SU-DHL-6 (cell line): ENCODE data around the gene KHDRBS1.

Experiments used
- H2AFZ ChIP-seq: fragments of 200-600 bp; sonication (generic); 2 replicates; pipeline ENCODE4 v1.6.1; 2014; ENCODE audit warnings: low read depth, mild to moderate bottlenecking, moderate library complexity, mixed read lengths, antibody characterized with exemption, low read length; ENCODE audit not compliant: severe bottlenecking
- H3F3A ChIP-seq: fragments of 200-600 bp; shearing (Covaris generic); 2 replicates; pipeline ENCODE4 v1.6.0; 2016; ENCODE audit warnings: antibody characterized with exemption, mild to moderate bottlenecking; ENCODE audit not compliant: insufficient read depth
- H3K27ac ChIP-seq: fragments of 200-600 bp; sonication (generic); 2 replicates; pipeline ENCODE4 v1.5.1; 2016; ENCODE audit warnings: low read depth, mild to moderate bottlenecking, low read length, moderate library complexity, mixed read lengths
- H3K27me3 ChIP-seq: fragments of 200-600 bp; sonication (generic), shearing (Covaris generic); 2 replicates; pipeline ENCODE4 v1.6.0; 2014; ENCODE audit warnings: mild to moderate bottlenecking, low read length
- H3K36me3 ChIP-seq: fragments of 200-600 bp; sonication (generic); 2 replicates; pipeline ENCODE4 v1.6.1; 2014; ENCODE audit warnings: mild to moderate bottlenecking, low read length, mixed read lengths
- H3K4me2 ChIP-seq: fragments of 300-600, 200-600 bp; shearing (Covaris generic), sonication (generic); 2 replicates; pipeline ENCODE4 v1.6.0; 2014; ENCODE audit warnings: low read length, low read depth, mild to moderate bottlenecking; ENCODE audit not compliant: poor library complexity, severe bottlenecking
- H3K4me3 ChIP-seq: fragments of 200-600 bp; sonication (generic); 2 replicates; pipeline ENCODE4 v1.5.1; 2014; ENCODE audit warnings: antibody characterized with exemption, low read length, mild to moderate bottlenecking, mixed read lengths; ENCODE audit not compliant: insufficient read depth, poor library complexity, severe bottlenecking
- H3K79me2 ChIP-seq: fragments of 200-600 bp; sonication (generic); 2 replicates; pipeline ENCODE4 v1.6.1; 2014; ENCODE audit warnings: mild to moderate bottlenecking, low read length, moderate library complexity; ENCODE audit not compliant: insufficient read depth
- H3K9ac ChIP-seq: fragments of 200-600 bp; sonication (generic); 2 replicates; pipeline ENCODE4 v1.7.0; 2014; ENCODE audit warnings: mild to moderate bottlenecking, low read length
- H3K9me2 ChIP-seq: fragments of 200-600 bp; sonication (generic); replicated peaks from 2 replicates; pipeline ENCODE4 v1.6.1; 2014; ENCODE audit warnings: low read length; ENCODE audit not compliant: insufficient read depth
- H3K9me3 ChIP-seq: fragments of 200-600 bp; sonication (generic); 2 replicates; pipeline ENCODE4 v1.6.1; 2014; ENCODE audit warnings: low read length, mixed read lengths; ENCODE audit not compliant: insufficient read depth
- H4K20me1 ChIP-seq: fragments of 200-600 bp; sonication (generic); 2 replicates; pipeline ENCODE4 v1.6.1; 2014; ENCODE audit warnings: low read depth, mild to moderate bottlenecking, antibody characterized with exemption, low read length, moderate library complexity, mixed read lengths
- CTCF ChIP-seq: fragments of 200-600 bp; sonication (generic); IDR thresholded peaks from one replicate; pipeline ENCODE4 v1.5.1; 2017; ENCODE audit warnings: antibody characterized with exemption, mild to moderate bottlenecking, low read length, moderate library complexity; ENCODE audit not compliant: insufficient read depth, poor library complexity, severe bottlenecking
- EZH2phosphoT487 ChIP-seq: fragments of 200-600 bp; sonication (generic), shearing (Covaris generic); conservative IDR thresholded peaks from 2 replicates; pipeline ENCODE4 v1.6.1; 2018; ENCODE audit warnings: mild to moderate bottlenecking, antibody characterized with exemption, low read length, moderate library complexity, mixed read lengths

Gene KHDRBS1

DNA sequence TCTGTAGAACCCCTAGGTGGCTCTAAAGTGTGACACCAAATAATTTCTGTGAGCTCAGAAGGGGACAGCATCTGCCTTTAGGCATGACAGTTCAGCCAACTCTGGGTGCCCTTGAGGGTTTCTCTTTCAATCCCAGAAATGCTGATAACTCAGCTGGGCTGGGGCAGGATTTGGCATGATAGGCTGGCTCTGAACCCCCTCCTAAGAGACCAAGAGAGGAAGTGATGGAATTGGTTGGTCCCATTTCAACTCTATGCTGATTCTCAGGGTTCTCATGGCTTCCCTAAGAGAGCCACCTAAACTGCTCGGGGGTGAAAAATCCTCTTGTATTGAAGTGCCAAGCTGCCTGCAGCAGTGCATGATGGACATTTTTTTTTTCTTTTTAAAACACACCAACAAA lies 30.6 kb downstream of the KHDRBS1 start:
- no peaks in the 10 kb centered on the region for H3K9me2 ChIP-seq
- TF ChIP-seq CTCF (no peak), EZH2phosphoT487 (no peak)
- peaks cover 4% of the 10 kb centered on the region; the same call in 1 of the 2 replicates for H4K20me1 ChIP-seq
- peaks cover 56% of the 10 kb centered on the region for H3K36me3 ChIP-seq
- H3K4me2 ChIP-seq = no peak overlapping the region
- H3K9ac ChIP-seq = no peak overlapping the region
- no peaks in the 10 kb centered on the region for H3K27me3 ChIP-seq
- no peaks in the 10 kb centered on the region for H3K79me2 ChIP-seq
- H3K4me3 ChIP-seq = no peak overlapping the region
- H3K27ac ChIP-seq = no peak overlapping the region
- H3K9me3 ChIP-seq = no peaks in the 10 kb centered on the region
- no peak overlapping the region for H2AFZ ChIP-seq
- peaks cover 20% of the 10 kb centered on the region for H3F3A ChIP-seq

- no peaks in the 10 kb centered on the region for H3K9me3 ChIP-seq
- H3K4me2 ChIP-seq = no peak overlapping the region
- no peak overlapping the region for H3K9ac ChIP-seq
- H2AFZ ChIP-seq = no peak overlapping the region
- H3K79me2 ChIP-seq = 0 out of 2 replicates have a peak, but pooled peaks cover 3% of the 10 kb centered on the region
- peaks cover 48% of the 10 kb centered on the region for H3K36me3 ChIP-seq
- no peaks in the 10 kb centered on the region for H3K27me3 ChIP-seq
- no peaks in the 10 kb centered on the region for H3K9me2 ChIP-seq
- no peak overlapping the region for H3K4me3 ChIP-seq
- H3K27ac ChIP-seq = no peak overlapping the region
- peaks cover 20% of the 10 kb centered on the region for H3F3A ChIP-seq
- peaks cover 4% of the 10 kb centered on the region; the same call in 1 of the 2 replicates for H4K20me1 ChIP-seq
- no peak for TF ChIP-seq CTCF
Measured at GRCh38 chr1:32045772-32046171, 32.1 kb downstream of the KHDRBS1 start.

DNA sequence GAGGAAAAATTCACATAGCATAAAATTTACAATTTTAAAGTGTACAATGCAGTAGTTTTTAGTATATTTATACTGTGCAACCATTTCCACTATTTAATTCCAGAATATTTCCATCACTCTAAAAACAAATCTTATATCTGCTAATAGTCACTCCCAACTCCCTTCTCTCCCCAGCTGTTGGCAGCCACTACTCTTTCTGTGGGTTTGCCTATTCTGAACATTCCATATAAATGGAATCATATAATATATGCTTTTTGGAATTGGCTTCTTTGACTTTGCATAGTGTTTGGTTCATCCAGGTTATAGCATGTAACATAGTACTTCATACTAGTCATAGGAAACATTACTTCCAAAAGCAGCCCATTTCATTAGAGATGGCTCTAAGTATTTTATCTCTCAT lies 34.0 kb downstream of the KHDRBS1 start:
- Histone ChIP-seq H3K9me2 (no peaks in the 10 kb centered on the region), H2AFZ (no peak overlapping the region), H3F3A (peaks cover 20% of the 10 kb centered on the region), H3K27ac (no peak overlapping the region), H4K20me1 (peaks cover 4% of the 10 kb centered on the region; the same call in 1 of the 2 replicates), H3K9ac (no peak overlapping the region), H3K9me3 (no peaks in the 10 kb centered on the region), H3K36me3 (peaks cover 47% of the 10 kb centered on the region), H3K4me3 (no peak overlapping the region), H3K4me2 (no peak overlapping the region), H3K27me3 (no peaks in the 10 kb centered on the region), H3K79me2 (0 out of 2 replicates have a peak, but pooled peaks cover 3% of the 10 kb centered on the region)
- TF ChIP-seq CTCF (no peak), EZH2phosphoT487 (no peak)
